Hematopoietic multipotent progenitor cell (in vitro differentiated cells): ENCODE data around the gene MTIF3. TPM values are rescaled to one million over a fixed set of nuclear protein-coding genes. Genes with fewer than 3 reads are reported as not detected.

Experiments
- small RNA-seq: library from RNA; depleted of rRNA; stranded (forward); fragments of <200 nt; gene quantifications from one replicate; pipeline ENCODE3, GENCODE V24; 2012
- total RNA-seq: library from RNA; depleted of rRNA; stranded (reverse); fragments of >200 nt; gene quantifications from one replicate; pipeline ENCODE4 v1.2.3, GENCODE V29; 2012

Gene MTIF3
- total RNA-seq, 1 donor = 24.8 TPM

Small RNA genes lying within 50 kb of the gene (small RNA-seq; reads per million reads assigned to genes)
- gene RNU6-63P (not detected), gene RNY1P1 (not detected)

Other genes starting within 250 kb of the MTIF3 start
- 570 TPM for gene RPL21, start 199.0 kb downstream of the MTIF3 start, total RNA-seq
- gene RASL11A, start 179.7 kb downstream of the MTIF3 start, total RNA-seq = 3.8 TPM
- gene GTF3A, start 25.9 kb downstream of the MTIF3 start, total RNA-seq = 164 TPM
- 7.0 TPM for gene LNX2, start 170.0 kb upstream of the MTIF3 start, total RNA-seq
- gene POLR1D, start 171.3 kb upstream of the MTIF3 start, total RNA-seq = 68.7 TPM